Karpas-422 (cell line): ENCODE data around the gene MAGI2. TPM values are rescaled to one million over a fixed set of nuclear protein-coding genes. Genes with fewer than 3 reads are reported as not detected.

Source experiments
- DNase-seq: peaks from one replicate; pipeline ENCODE4 v3.0.0-alpha.2; 2015
- H2AFZ ChIP-seq: fragments of 200-600 bp; sonication (generic); 2 replicates; pipeline ENCODE4 v1.6.1; 2014; ENCODE audit warnings: antibody characterized with exemption, low read length, mixed read lengths
- H3K27ac ChIP-seq: fragments of 200-600 bp; sonication (generic); 2 replicates; pipeline ENCODE4 v1.5.1; 2014; ENCODE audit warnings: mild to moderate bottlenecking, low read length, moderate library complexity
- H3K27me3 ChIP-seq: fragments of 200-600 bp; sonication (generic); 2 replicates; pipeline ENCODE4 v1.6.1; 2014; ENCODE audit warnings: low read length, mixed read lengths
- H3K36me3 ChIP-seq: fragments of 200-600 bp; sonication (generic); 2 replicates; pipeline ENCODE4 v1.6.1; 2014; ENCODE audit warnings: low read length, mixed read lengths; ENCODE audit not compliant: insufficient read depth
- H3K4me1 ChIP-seq: fragments of 200-600 bp; sonication (generic); 2 replicates; pipeline ENCODE4 v1.6.1; 2014; ENCODE audit warnings: mild to moderate bottlenecking, low read length, mixed read lengths
- H3K4me2 ChIP-seq: fragments of 200-600 bp; sonication (generic); 2 replicates; pipeline ENCODE4 v1.6.1; 2014; ENCODE audit warnings: low read length, low read depth, mild to moderate bottlenecking; ENCODE audit not compliant: poor library complexity, severe bottlenecking
- H3K4me3 ChIP-seq: fragments of 200-600 bp; sonication (generic); 2 replicates; pipeline ENCODE4 v1.5.1; 2014; ENCODE audit warnings: mild to moderate bottlenecking, antibody characterized with exemption, low read length, mixed read lengths
- H3K79me2 ChIP-seq: fragments of 200-600 bp; sonication (generic); 2 replicates; pipeline ENCODE4 v1.6.1; 2014; ENCODE audit warnings: mild to moderate bottlenecking, low read length, mixed read lengths
- H3K9ac ChIP-seq: fragments of 200-600 bp; sonication (generic); 2 replicates; pipeline ENCODE4 v1.6.0; 2014; ENCODE audit warnings: low read length
- H3K9me2 ChIP-seq: fragments of 200-600 bp; sonication (generic), shearing (Covaris generic); replicated peaks from 2 replicates; pipeline ENCODE4 v1.6.0; 2014; ENCODE audit warnings: mild to moderate bottlenecking, low read length, moderate library complexity; ENCODE audit not compliant: insufficient read depth
- H3K9me3 ChIP-seq: fragments of 300-700, 200-600 bp; sonication (generic); 2 replicates; pipeline ENCODE4 v1.6.1; 2014; ENCODE audit warnings: low read length, mixed read lengths
- H4K20me1 ChIP-seq: fragments of 200-600 bp; sonication (generic); 2 replicates; pipeline ENCODE4 v1.6.1; 2014; ENCODE audit warnings: mild to moderate bottlenecking, antibody characterized with exemption, low read length, low read depth; ENCODE audit not compliant: insufficient read depth
- total RNA-seq: library from RNA; depleted of rRNA; stranded (reverse); fragments of >200 nt; shearing (Covaris generic); gene quantifications from 2 replicates; pipeline ENCODE4 v1.2.3, GENCODE V29; 2014; ENCODE audit warnings: low replicate concordance

The MAGI2 gene
- total RNA-seq, 1 experiment from 2014 or later, result 0.93 TPM

DNA sequence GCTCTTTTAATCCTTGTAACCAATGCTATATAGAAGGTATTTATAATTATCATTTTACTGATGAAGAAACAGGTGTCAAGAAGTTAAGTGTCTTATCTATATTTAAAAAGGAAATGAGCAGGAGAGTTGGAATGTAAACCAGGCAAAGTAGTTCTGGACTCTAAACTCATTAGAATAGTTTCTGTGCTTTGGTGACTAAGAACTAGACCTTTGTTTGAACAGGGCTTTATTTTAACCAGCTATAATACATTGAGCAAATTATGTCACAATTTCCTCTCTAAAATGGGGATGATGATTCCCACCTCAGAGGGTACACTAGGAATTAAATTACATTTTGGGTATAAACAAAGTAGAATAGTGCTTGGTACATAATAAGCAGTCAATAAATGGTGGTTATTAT is 236.0 kb downstream of the MAGI2 start:
- DNase-seq, result no peak
- no peaks in the 10 kb centered on the region for H3K36me3 ChIP-seq
- H2AFZ ChIP-seq, result no peak overlapping the region
- no peak overlapping the region for H3K4me3 ChIP-seq
- H3K4me2 ChIP-seq, result no peak overlapping the region
- H3K9me2 ChIP-seq, result no peaks in the 10 kb centered on the region
- no peaks in the 10 kb centered on the region for H3K27me3 ChIP-seq
- H3K27ac ChIP-seq, result no peak overlapping the region
- no peaks in the 10 kb centered on the region for H4K20me1 ChIP-seq
- H3K9ac ChIP-seq, result no peak overlapping the region
- no peaks in the 10 kb centered on the region for H3K79me2 ChIP-seq
- no peaks in the 10 kb centered on the region for H3K4me1 ChIP-seq
- 0 out of 2 replicates have a peak, but pooled peaks cover 4% of the 10 kb centered on the region for H3K9me3 ChIP-seq

DNA sequence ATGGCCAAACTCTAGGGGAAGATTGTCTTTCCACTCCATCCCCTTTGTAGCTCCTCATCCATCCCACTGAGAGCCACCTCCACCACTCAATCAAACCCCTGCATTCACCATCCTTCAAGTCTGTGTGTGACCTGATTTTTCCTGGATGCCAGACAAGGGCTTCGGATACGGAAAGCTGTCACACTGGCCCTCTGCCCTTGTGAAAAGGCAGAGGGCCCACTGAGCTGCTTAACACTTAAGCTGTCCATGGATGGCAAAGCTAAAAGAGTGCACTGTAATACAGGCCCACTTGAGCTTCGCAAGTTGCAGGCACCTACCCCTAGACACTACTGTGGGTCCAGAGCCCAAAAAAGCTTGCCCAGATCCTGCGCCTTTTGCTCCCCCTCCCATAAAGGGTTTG is 237.2 kb downstream of the MAGI2 start:
- no peaks in the 10 kb centered on the region for H3K9me2 ChIP-seq
- H3K9ac ChIP-seq, result no peak overlapping the region
- no peaks in the 10 kb centered on the region for H4K20me1 ChIP-seq
- H3K79me2 ChIP-seq, result no peaks in the 10 kb centered on the region
- H3K4me3 ChIP-seq, result no peak overlapping the region
- H3K9me3 ChIP-seq, result 0 out of 2 replicates have a peak, but pooled peaks cover 4% of the 10 kb centered on the region
- no peaks in the 10 kb centered on the region for H3K36me3 ChIP-seq
- H2AFZ ChIP-seq, result no peak overlapping the region
- no peak overlapping the region for H3K27ac ChIP-seq
- no peaks in the 10 kb centered on the region for H3K27me3 ChIP-seq
- no peak overlapping the region for H3K4me2 ChIP-seq
- DNase-seq, result no peak
- no peaks in the 10 kb centered on the region for H3K4me1 ChIP-seq

- Histone ChIP-seq H3K4me3 (no peak overlapping the region), H3K27me3 (no peaks in the 10 kb centered on the region), H3K27ac (no peak overlapping the region), H3K4me2 (no peak overlapping the region), H3K9ac (no peak overlapping the region), H4K20me1 (no peaks in the 10 kb centered on the region), H3K79me2 (no peaks in the 10 kb centered on the region), H3K36me3 (no peaks in the 10 kb centered on the region), H2AFZ (no peak overlapping the region), H3K9me3 (peaks cover 13% of the 10 kb centered on the region), H3K4me1 (no peaks in the 10 kb centered on the region), H3K9me2 (no peaks in the 10 kb centered on the region)
- no peak for DNase-seq
These were observed 241.1 kb downstream of the MAGI2 start for GRCh38 chr7:79212334-79212733.

DNA sequence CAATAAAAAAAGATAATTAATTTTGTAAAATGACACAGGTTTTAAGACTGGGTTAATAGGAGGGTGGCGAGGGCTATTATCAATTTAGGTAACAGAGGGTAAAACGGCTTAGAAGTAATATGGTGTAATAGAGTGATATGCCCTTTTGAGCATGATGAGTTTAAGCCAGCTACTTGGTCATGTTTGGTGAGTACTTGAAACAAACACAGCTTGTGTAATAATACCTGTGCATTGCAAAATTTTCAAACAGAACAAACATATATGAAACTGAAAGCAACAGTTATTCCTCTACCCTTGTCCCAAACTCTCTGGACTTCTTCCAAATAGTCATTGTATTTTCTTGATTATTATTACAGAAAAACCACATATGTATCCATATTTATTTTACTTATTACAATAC is 241.7 kb downstream of the MAGI2 start:
- Histone ChIP-seq H3K27me3 (no peaks in the 10 kb centered on the region), H3K4me1 (no peaks in the 10 kb centered on the region), H3K9me2 (no peaks in the 10 kb centered on the region), H3K36me3 (no peaks in the 10 kb centered on the region), H4K20me1 (no peaks in the 10 kb centered on the region), H3K4me3 (no peak overlapping the region), H3K9ac (no peak overlapping the region), H3K4me2 (no peak overlapping the region), H3K9me3 (peaks cover 17% of the 10 kb centered on the region), H3K79me2 (no peaks in the 10 kb centered on the region), H2AFZ (no peak overlapping the region), H3K27ac (no peak overlapping the region)
- DNase-seq, result no peak

- DNase-seq, result no peak
- no peak overlapping the region for H3K4me3 ChIP-seq
- H3K27me3 ChIP-seq, result no peaks in the 10 kb centered on the region
- no peaks in the 10 kb centered on the region for H3K36me3 ChIP-seq
- peaks cover 26% of the 10 kb centered on the region for H3K9me3 ChIP-seq
- H3K27ac ChIP-seq, result no peak overlapping the region
- no peaks in the 10 kb centered on the region for H3K79me2 ChIP-seq
- no peak overlapping the region for H3K9ac ChIP-seq
- no peaks in the 10 kb centered on the region for H3K4me1 ChIP-seq
- H4K20me1 ChIP-seq, result no peaks in the 10 kb centered on the region
- no peak overlapping the region for H3K4me2 ChIP-seq
- H2AFZ ChIP-seq, result no peak overlapping the region
- H3K9me2 ChIP-seq, result no peaks in the 10 kb centered on the region
These were observed 253.5 kb downstream of the MAGI2 start for GRCh38 chr7:79199961-79200360.

- Histone ChIP-seq H3K4me1 (no peaks in the 10 kb centered on the region), H2AFZ (no peak overlapping the region), H3K9me3 (peaks cover 24% of the 10 kb centered on the region), H3K79me2 (no peaks in the 10 kb centered on the region), H3K9me2 (no peaks in the 10 kb centered on the region), H3K4me3 (no peak overlapping the region), H4K20me1 (no peaks in the 10 kb centered on the region), H3K4me2 (no peak overlapping the region), H3K36me3 (no peaks in the 10 kb centered on the region), H3K27me3 (no peaks in the 10 kb centered on the region), H3K9ac (no peak overlapping the region), H3K27ac (no peak overlapping the region)
- no peak for DNase-seq
These were observed 254.2 kb downstream of the MAGI2 start for GRCh38 chr7:79199266-79199665.

- H3K9me2 ChIP-seq, result no peaks in the 10 kb centered on the region
- H3K4me2 ChIP-seq, result no peak overlapping the region
- H3K79me2 ChIP-seq, result no peaks in the 10 kb centered on the region
- no peaks in the 10 kb centered on the region for H3K27me3 ChIP-seq
- H3K27ac ChIP-seq, result no peak overlapping the region
- DNase-seq, result no peak
- H3K4me3 ChIP-seq, result no peak overlapping the region
- H2AFZ ChIP-seq, result no peak overlapping the region
- H3K9me3 ChIP-seq, result peaks cover 7% of the 10 kb centered on the region; the same call in 1 of the 2 replicates
- no peaks in the 10 kb centered on the region for H4K20me1 ChIP-seq
- H3K36me3 ChIP-seq, result no peaks in the 10 kb centered on the region
- no peak overlapping the region for H3K9ac ChIP-seq
- no peaks in the 10 kb centered on the region for H3K4me1 ChIP-seq
These were observed 267.9 kb downstream of the MAGI2 start for GRCh38 chr7:79185605-79186004.

DNA sequence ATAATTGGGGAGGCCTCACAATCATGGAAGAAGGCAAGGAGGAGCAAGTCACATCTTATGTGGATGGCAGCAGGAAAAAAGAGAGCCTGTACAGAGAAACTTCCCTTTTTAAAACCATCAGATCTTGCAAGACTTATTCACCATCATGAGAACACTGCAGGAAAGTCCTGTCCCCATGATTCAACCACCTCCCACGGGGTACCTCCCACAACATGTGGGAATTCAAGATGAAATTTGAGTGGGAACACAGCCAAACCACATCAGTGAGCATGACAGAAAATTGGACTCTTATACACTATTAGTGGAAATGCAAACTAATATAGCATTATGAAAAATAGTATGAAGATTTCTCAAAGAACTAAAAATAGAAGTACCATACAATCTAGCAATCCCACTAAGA is 271.2 kb downstream of the MAGI2 start:
- H3K4me3 ChIP-seq, result no peak overlapping the region
- no peak overlapping the region for H3K4me2 ChIP-seq
- H4K20me1 ChIP-seq, result no peaks in the 10 kb centered on the region
- peaks cover 4% of the 10 kb centered on the region; the same call in 1 of the 2 replicates for H3K9me3 ChIP-seq
- DNase-seq, result no peak
- no peaks in the 10 kb centered on the region for H3K4me1 ChIP-seq
- H3K9ac ChIP-seq, result no peak overlapping the region
- H3K27ac ChIP-seq, result no peak overlapping the region
- H3K9me2 ChIP-seq, result no peaks in the 10 kb centered on the region
- H3K79me2 ChIP-seq, result no peaks in the 10 kb centered on the region
- no peaks in the 10 kb centered on the region for H3K27me3 ChIP-seq
- no peaks in the 10 kb centered on the region for H3K36me3 ChIP-seq
- no peak overlapping the region for H2AFZ ChIP-seq

- Histone ChIP-seq H3K4me3 (no peak overlapping the region), H3K36me3 (no peaks in the 10 kb centered on the region), H3K79me2 (no peaks in the 10 kb centered on the region), H3K9me2 (no peaks in the 10 kb centered on the region), H3K27ac (no peak overlapping the region), H3K9ac (no peak overlapping the region), H3K4me2 (no peak overlapping the region), H3K4me1 (no peaks in the 10 kb centered on the region), H4K20me1 (no peaks in the 10 kb centered on the region), H2AFZ (no peak overlapping the region), H3K27me3 (no peaks in the 10 kb centered on the region), H3K9me3 (peaks cover 4% of the 10 kb centered on the region; the same call in 1 of the 2 replicates)
- no peak for DNase-seq
These were observed 272.9 kb downstream of the MAGI2 start for GRCh38 chr7:79180533-79180932.
